T-helper 9 cell (primary cell): ENCODE data around the gene CCDC51.
"Not testable (repeated sequence)": the region's sequence is repeated elsewhere in the genome, so short reads cannot be mapped to it uniquely, and the experiment has no call there.

Experiments used
- DNase-seq: peaks from one replicate; pipeline ENCODE4 v3.0.0-alpha.2; 2020

The CCDC51 gene

GRCh38 chr3:48404440-48405342 is 35.2 kb downstream of the CCDC51 start:
- DNase-seq, result no peak

DNA sequence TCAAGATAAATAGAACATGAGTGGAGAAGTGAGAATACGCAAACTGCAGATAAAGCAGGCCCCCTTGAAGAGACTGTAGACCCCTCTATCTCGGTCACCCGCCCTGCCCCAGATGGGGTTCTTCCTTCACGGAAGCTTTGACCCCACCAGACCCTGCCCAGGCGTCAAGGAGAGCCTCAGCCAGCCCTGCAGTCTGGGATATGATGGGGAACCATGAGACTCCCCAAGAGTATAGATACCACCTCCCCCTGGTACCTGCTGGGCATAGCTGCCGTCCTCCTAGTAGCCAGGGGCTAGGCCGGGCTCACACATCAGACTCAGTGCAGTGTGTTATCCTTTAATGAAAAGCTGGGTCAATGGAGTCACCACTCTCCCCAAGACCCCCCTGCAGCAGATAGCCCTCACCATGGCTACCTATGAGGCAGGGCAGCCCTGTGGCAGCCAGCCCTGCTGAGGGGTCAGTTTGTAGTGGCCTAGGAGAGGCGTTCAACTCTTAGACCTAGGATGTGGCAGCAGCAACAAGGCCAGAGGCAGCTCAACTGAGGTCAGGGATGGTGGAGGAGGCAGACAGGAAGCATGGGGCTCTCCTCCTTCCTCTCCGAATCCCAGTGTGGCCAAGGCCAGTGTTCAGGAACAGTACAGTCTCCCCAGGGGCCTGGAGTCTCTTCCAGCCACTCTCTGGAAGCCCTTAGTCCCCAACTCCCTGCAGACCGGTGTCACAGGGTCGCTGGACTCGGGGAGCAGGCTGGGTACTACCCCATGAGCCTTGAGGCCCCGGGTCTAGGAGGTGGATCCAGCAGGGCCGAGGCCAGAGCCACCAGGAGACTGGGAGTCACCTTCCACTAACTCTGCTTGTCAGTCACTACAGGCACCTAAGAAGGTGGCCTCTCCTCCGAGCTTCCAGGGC is 36.1 kb downstream of the CCDC51 start:
- no peak for DNase-seq

- DNase-seq, result no peak
Measured at GRCh38 chr3:48402907-48403306, 37.0 kb downstream of the CCDC51 start.

DNA sequence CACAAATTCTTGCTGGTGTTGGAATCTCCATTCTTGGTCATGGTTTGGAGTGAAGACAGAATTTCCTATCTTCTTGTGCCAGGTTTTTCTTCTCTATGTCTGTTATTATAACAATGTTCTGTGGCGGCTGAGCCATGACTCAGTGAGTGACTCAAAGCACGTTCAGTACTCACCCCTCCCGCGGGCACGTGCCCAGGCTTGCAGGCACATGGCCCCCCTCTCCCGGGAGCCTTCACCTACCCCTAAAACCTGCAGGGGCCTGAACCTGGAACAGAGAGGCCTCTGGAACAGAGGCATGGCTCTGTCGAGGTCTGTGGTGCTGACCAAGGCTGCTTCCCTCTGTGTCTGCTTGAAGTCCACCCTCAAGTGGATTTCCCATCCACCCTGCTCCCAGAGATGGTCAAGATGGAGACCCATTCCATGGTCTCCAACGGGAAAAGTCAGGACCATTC is 37.6 kb downstream of the CCDC51 start:
- no peak for DNase-seq

GRCh38 chr3:48401434-48401901 is 38.5 kb downstream of the CCDC51 start:
- not testable (repeated sequence) for DNase-seq

DNA sequence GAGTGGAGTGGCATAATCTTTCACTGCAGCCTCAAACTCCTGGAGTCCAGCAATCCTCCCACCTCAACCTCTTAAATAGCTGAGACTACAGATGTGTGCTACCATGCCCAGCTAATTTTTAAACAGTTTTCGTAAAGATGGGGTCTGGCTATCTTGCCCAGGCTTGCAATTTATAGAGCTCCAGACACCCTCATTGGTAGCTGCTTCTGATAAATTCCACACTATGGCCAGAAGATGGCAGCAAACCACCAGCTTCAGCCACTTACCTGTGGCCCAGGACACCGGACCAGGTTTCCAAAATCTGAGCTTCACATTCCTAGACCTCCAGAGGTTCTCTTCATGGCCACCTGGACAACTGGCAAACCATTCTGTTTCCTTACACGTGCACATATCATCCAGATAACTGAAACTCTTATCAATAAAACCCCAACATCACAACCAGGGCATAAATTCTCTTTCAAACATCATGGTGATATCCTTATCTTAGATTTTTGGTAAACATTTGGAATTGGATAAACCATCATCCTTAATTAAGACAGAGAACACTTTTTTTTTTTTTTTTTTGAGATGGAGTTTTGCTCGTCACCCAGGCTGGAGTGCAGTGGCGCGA is 39.0 kb downstream of the CCDC51 start:
- DNase-seq, result peak; percentile 55

DNA sequence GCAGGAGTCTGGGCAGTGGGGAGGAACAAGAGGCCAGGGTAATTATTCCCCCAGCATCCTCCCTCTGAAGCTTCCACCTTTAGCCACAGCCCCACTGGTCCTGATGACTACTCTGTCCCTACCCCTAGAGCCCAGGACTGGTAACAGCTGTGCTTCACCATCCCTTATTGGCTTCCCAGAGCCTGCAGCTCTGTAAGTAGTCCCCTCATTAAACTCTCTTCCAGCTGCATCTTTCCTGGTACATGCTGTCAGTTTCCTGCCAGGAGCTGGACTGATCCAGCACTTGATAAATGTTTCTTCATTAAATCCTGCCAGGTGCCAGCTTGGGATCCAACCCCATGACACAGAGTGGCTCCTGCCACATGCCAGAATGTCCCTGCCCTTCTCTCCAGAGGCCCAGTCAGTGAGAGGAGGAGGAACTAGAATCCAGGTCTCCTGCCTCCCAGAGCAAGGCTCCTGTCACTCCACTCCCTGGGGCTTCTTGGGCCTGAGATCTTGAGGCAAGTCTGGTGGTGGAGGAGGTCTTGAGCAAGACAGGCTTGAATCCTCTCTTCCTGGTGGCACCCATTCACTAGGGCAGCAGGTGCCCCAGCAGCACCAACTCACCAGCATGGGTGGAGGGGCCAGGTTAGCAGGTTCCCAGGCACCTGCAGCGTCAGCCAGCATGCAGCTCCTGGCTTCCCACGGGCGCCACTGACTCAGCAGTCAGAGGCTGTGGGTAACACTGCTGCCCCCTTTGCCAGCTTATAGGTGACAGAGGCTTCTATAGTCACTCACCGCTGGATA is 40.3 kb downstream of the CCDC51 start:
- no peak for DNase-seq

DNA sequence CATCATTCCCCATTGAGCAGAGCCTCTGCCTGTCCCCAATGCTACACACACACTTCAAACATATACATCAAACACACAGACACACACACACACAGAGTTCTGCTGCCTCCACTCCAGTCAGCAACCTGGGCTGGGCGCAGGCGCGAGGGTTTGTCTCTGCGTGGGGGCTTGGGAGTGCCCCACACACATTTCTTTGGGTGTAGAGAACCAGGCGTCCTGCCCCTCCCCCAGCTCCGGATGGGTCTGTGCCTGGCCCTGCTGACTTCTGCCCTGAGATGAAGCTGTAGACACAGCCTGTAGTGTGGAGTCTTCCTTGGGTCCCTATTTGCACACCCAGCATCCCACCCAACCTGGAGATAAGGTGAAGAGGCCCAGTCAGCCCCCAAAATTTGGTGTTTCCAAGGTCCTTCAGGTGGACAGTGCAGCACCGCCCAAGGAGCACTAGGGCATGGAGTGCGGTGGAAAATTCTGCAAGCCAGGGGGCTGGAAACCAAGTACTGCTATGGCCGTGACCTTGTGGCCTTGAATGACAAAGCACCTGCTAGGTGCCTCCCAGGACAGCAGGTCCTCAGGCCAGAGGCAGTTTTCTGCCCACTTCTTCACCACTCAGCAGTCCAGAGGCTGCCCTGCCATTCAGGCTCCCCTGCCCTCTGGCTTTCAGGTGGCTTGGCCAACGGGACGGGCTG is 41.1 kb downstream of the CCDC51 start:
- no peak for DNase-seq

GRCh38 chr3:48397767-48398681 is 41.9 kb downstream of the CCDC51 start:
- no peak for DNase-seq

DNA sequence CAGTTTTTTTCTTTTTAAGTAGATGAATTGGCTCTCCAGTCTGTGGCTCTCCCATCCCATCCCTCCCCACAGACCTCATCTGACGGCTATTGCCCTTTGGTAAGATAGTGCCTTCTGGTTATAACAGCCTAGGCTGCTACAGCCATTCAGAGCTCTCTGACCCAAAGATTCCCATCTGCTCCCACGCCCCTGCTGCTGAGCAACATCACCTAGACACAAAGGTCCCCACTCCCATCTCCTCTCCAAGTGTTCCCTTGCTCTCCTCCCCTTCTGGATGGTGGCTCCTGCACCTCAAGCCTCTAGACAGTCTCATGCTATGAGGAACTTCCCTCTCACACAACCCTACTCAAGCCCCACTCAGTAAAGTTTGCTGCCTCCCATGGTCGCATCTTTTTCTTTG is 44.2 kb downstream of the CCDC51 start:
- no peak for DNase-seq

- no peak for DNase-seq
Measured at GRCh38 chr3:48394391-48394790, 45.5 kb downstream of the CCDC51 start.

- no peak for DNase-seq
Measured at GRCh38 chr3:48388966-48389365, 51.0 kb downstream of the CCDC51 start.

DNA sequence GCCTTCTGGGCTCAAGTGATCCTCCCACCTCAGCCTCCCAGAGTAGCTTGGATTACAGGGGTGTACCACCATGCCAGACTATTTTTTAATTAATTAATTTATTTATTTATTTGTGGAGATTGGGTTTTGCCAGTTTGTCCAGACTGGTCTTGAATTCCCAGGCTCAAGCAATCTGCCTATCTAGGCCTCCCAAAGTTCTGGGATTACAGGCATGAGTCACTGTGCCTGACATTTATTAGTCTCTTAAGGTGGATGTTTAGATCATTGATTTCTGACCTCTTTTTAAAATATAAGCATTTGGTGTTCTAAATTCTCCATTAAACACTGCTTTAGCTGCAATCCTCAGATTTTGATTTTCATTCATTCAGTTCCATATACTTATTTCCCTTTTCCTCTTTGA is 52.3 kb downstream of the CCDC51 start:
- no peak for DNase-seq
